ENCODE results near the gene HHAT. TPM values are rescaled to one million over a fixed set of nuclear protein-coding genes. Genes with fewer than 3 reads are reported as not detected.

Gene HHAT
- total and polyA plus RNA-seq, 2 donors (not counting 3 experiments of a cell fraction or from before 2014, with no cell fraction given), result 2.4 to 4.3 TPM

DNA sequence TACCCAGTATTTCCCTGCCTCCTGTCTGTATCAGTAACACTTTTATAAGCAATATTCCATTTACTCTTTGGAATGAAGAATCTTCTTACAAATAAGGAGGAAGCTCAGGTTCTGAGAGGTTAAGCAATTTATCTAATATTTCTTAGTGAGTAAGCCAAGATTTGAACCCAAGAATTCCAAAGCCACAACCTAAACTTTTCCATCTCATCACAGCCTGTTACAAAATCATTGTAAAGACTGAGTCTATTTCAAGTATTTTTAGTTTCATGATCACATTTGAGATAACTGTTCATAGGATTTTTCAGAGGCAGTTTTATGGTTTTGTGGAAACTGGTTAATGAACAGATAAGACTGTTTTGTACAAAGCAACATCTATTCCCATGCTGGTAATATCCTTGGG is 29.8 kb upstream of the HHAT start:
- dilution Hi-C loops (cut with MboI; ENCODE audit: extremely low pct_ligation_motif_present, low sequenced_read_pairs), result no loop called here
- Histone ChIP-seq H3K4me2 (ENCODE audit: insufficient read depth, low read length) (no peak overlapping the region), H3K79me2 (ENCODE audit: control insufficient read depth, insufficient read depth, low read length) (no peaks in the 10 kb centered on the region), H3K27ac (ENCODE audit: insufficient read depth, low read depth, low read length) (no peak overlapping the region), H3K4me1 (ENCODE audit: control insufficient read depth, extremely low read depth, insufficient read depth, low read length) (no peaks in the 10 kb centered on the region), H2AFZ (ENCODE audit: low read depth, low read length) (no peak overlapping the region), H3K9me3 (replicated peaks; ENCODE audit: control insufficient read depth, insufficient read depth, low read length) (no peaks in the 10 kb centered on the region), H3K27me3 (ENCODE audit: control insufficient read depth in 2 of 2, insufficient read depth in 2 of 2, low read length in 2 of 2) (peaks cover 14 to 26% of the 10 kb centered on the region in 2 experiments), H3K4me3 (replicated peaks in 1 of 3; ENCODE audit: insufficient read depth in 1 of 3, low read depth in 1 of 3, low read length in 3 of 3) (no peak overlapping the region), H3K9ac (replicated peaks; ENCODE audit: extremely low read depth, insufficient read depth, low read length) (no peak overlapping the region), H4K20me1 (replicated peaks; ENCODE audit: control insufficient read depth, extremely low read depth, insufficient read depth, low read length) (no peaks in the 10 kb centered on the region), H3K9me1 (replicated peaks; ENCODE audit: control insufficient read depth, extremely low read depth, insufficient read depth, low read length) (no peaks in the 10 kb centered on the region), H3K36me3 (ENCODE audit: control insufficient read depth in 2 of 2, extremely low read depth in 1 of 2, insufficient read depth in 2 of 2, low read length in 2 of 2) (no peaks in the 10 kb centered on the region)
- intact Hi-C loops (cut with micrococcal nuclease), result no loop called here
- POLR2A ChIA-PET, result no interaction called here
- FAIRE-seq (no peak), DNase-seq (ENCODE audit: low read depth, low spot score) (no peak)
- TF ChIP-seq MYC (IDR thresholded peaks at IDR 0.05; ENCODE audit: low read depth, low read length) (no peak), JUN (IDR thresholded peaks at IDR 0.05; ENCODE audit: borderline replicate concordance, insufficient read depth, insufficient read length, low read depth) (no peak), EZH2 (IDR thresholded peaks at IDR 0.05; ENCODE audit: borderline replicate concordance, low read depth, low read length, severe bottlenecking) (no peak), POLR2A (IDR thresholded peaks at IDR 0.05; ENCODE audit: low read depth, low read length) (no peak), GATA2 (IDR thresholded peaks at IDR 0.05; ENCODE audit: insufficient read depth, insufficient read length, low read depth, low read length) (no peak), POLR2AphosphoS5 (IDR thresholded peaks at IDR 0.05; ENCODE audit: insufficient read depth, low read depth, low read length) (no peak), FOS (IDR thresholded peaks at IDR 0.05; ENCODE audit: borderline replicate concordance, insufficient read depth, low read length) (no peak)
- TF ChIP-seq, protein P1, sequence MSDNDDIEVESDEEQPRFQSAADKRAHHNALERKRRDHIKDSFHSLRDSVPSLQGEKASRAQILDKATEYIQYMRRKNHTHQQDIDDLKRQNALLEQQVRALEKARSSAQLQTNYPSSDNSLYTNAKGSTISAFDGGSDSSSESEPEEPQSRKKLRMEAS (IDR thresholded peaks at IDR 0.05; ENCODE audit: insufficient read depth, insufficient read length), result no peak
- TF ChIP-seq, protein P2, sequence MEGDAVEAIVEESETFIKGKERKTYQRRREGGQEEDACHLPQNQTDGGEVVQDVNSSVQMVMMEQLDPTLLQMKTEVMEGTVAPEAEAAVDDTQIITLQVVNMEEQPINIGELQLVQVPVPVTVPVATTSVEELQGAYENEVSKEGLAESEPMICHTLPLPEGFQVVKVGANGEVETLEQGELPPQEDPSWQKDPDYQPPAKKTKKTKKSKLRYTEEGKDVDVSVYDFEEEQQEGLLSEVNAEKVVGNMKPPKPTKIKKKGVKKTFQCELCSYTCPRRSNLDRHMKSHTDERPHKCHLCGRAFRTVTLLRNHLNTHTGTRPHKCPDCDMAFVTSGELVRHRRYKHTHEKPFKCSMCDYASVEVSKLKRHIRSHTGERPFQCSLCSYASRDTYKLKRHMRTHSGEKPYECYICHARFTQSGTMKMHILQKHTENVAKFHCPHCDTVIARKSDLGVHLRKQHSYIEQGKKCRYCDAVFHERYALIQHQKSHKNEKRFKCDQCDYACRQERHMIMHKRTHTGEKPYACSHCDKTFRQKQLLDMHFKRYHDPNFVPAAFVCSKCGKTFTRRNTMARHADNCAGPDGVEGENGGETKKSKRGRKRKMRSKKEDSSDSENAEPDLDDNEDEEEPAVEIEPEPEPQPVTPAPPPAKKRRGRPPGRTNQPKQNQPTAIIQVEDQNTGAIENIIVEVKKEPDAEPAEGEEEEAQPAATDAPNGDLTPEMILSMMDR (IDR thresholded peaks at IDR 0.05; ENCODE audit: extremely low read depth in 1 of 2, insufficient read depth in 1 of 2, low read depth in 1 of 2, low read length in 2 of 2), result no peak
- CTCF ChIA-PET, result no interaction called here
- BruUV-seq (replicated peaks), result no TSS peak
